Mucosa of descending colon (tissue), 3 donors: ENCODE results near the gene BUD31. TPM values are rescaled to one million over a fixed set of nuclear protein-coding genes. Genes with fewer than 3 reads are reported as not detected.

Source experiments
- ATAC-seq: fragments of 200-7000 bp; cut with Tn5 transposase; one replicate; pipeline ENCODE4 v1.9.1; 2020; ENCODE audit warnings: mild to moderate bottlenecking, moderate library complexity
- DNase-seq, 3 donors: peaks; one replicate each; pipeline ENCODE4 v3.0.0-alpha.2; 2020
- H3K36me3 ChIP-seq: fragments of 200-600 bp; one replicate; pipeline ENCODE4 v1.8.0; 2021; ENCODE audit warnings: low read depth, mild to moderate bottlenecking
- H3K4me1 ChIP-seq: fragments of 200-600 bp; one replicate; pipeline ENCODE4 v1.8.0; 2021; ENCODE audit warnings: low read depth, mild to moderate bottlenecking
- H3K4me3 ChIP-seq: fragments of 200-600 bp; one replicate; pipeline ENCODE4 v1.8.0; 2021; ENCODE audit warnings: mild to moderate bottlenecking
- H3K9me3 ChIP-seq: fragments of 200-600 bp; one replicate; pipeline ENCODE4 v1.8.0; 2021; ENCODE audit warnings: mild to moderate bottlenecking
- intact Hi-C, 2 donors: fragments of 100-400 bp; cut with DNase I in 1 of 2; cut with micrococcal nuclease in 1 of 2; formaldehyde crosslinking; loops; one replicate each; pipeline versions ENCODE4 v1.11.0 to v1.11.1; 2022; cut with DNase I, micrococcal nuclease
- total RNA-seq, 3 donors: library from RNA; stranded (reverse); fragmentation: NEBNext Ultra II Directional in 2 of 3; extraction: Animal tissue kit (Norgen Biotek cat#: 25700) in 2 of 3; gene quantifications; one replicate each; pipeline versions ENCODE4 v1.2.1 to v1.2.4, GENCODE V29; 2021 to 2023
- TF ChIP-seq, protein P1 (sequence below): fragments of 200-600 bp; IDR thresholded peaks from one replicate; pipeline ENCODE4 v1.8.0; 2022; ENCODE audit warnings: antibody characterized with exemption, mild to moderate bottlenecking
- donor health status: DM: no; HTN: no; CAD: no; lungs with moderate emphysema.
- donor health status: DM: no; HTN: no; CAD: no.
- donor health status: DM: no; HTN: yes; CAD: no.

BUD31 gene
- total RNA-seq, 3 donors from 2014 or later, result 67.3 to 79.5 (median 76.7) TPM

DNA sequence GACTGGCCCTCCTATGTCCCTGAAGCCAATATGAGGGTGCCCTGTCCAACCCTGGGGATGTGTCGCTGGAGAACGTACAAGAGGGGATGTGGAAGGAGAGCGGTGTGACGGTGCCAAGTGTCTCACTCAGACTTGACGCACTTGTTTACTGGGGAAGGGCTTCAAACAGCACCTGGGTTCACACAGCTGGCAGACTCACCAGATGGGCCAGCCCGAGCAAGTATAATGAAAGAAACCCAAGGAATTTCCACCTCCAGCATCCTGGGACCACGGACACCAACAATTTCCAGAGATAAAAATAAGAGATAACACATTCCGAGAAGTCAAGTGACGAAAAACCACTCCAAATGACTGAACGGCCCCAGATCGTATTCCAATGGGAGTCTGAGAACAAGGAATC lies 51.9 kb downstream of the BUD31 start:
- DNase-seq, result no peak
- intact Hi-C loops, result no loop called here
- no peaks in the 10 kb centered on the region for H3K9me3 ChIP-seq
- TF ChIP-seq, protein P1, sequence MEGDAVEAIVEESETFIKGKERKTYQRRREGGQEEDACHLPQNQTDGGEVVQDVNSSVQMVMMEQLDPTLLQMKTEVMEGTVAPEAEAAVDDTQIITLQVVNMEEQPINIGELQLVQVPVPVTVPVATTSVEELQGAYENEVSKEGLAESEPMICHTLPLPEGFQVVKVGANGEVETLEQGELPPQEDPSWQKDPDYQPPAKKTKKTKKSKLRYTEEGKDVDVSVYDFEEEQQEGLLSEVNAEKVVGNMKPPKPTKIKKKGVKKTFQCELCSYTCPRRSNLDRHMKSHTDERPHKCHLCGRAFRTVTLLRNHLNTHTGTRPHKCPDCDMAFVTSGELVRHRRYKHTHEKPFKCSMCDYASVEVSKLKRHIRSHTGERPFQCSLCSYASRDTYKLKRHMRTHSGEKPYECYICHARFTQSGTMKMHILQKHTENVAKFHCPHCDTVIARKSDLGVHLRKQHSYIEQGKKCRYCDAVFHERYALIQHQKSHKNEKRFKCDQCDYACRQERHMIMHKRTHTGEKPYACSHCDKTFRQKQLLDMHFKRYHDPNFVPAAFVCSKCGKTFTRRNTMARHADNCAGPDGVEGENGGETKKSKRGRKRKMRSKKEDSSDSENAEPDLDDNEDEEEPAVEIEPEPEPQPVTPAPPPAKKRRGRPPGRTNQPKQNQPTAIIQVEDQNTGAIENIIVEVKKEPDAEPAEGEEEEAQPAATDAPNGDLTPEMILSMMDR, result no peak
- H3K4me3 ChIP-seq, result no peak overlapping the region
- ATAC-seq, result no peak
- no peaks in the 10 kb centered on the region for H3K36me3 ChIP-seq
- H3K4me1 ChIP-seq, result peaks cover 22% of the 10 kb centered on the region

- Histone ChIP-seq H3K36me3 (no peaks in the 10 kb centered on the region), H3K4me1 (peaks cover 22% of the 10 kb centered on the region), H3K9me3 (no peaks in the 10 kb centered on the region), H3K4me3 (no peak overlapping the region)
- no peak for ATAC-seq
- DNase-seq, result no peak
- intact Hi-C loops, result no loop called here
- TF ChIP-seq, protein P1, result no peak
These were observed 52.5 kb downstream of the BUD31 start for GRCh38 chr7:99461221-99461620.

- intact Hi-C loops, result no loop called here
- Histone ChIP-seq H3K4me1 (peaks cover 22% of the 10 kb centered on the region), H3K36me3 (no peaks in the 10 kb centered on the region), H3K9me3 (no peaks in the 10 kb centered on the region), H3K4me3 (peak overlapping the region; percentile 88)
- peak; percentile 42 for ATAC-seq
- DNase-seq, result no peak
- TF ChIP-seq, protein P1, result no peak
These were observed 56.6 kb downstream of the BUD31 start for GRCh38 chr7:99465421-99465768.

DNA sequence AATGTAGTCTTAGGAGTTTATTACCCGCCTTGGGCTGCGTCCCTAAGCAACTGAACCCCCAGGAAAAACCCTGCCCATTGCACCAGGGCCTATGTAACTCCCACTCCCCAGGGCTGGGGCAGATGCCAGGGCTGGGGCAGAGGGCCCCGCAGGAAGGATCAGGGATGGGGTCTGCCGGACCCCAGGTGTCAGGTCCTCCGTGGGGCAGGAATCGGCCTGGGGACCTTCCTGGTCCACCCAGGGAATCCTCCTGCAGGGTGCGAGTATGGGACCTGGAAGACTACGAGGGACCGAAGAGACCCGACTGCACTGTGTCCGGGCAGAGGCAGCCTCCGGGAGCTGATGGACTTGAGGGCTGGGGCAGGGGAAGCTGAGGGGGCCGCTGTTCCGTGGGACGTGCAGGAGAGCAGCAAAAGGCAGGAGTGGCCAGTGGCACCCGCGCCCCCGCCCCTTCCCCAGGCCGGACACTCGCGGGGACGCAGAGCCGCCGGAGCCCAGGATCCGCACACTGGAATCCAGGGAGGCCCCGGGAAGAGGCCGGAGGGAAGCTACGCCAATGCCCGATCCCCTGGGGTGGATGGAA lies 59.7 kb downstream of the BUD31 start:
- Histone ChIP-seq H3K4me3 (no peak overlapping the region), H3K36me3 (no peaks in the 10 kb centered on the region), H3K9me3 (no peaks in the 10 kb centered on the region), H3K4me1 (peaks cover 21% of the 10 kb centered on the region)
- no peak for ATAC-seq
- intact Hi-C loops, result no loop called here
- DNase-seq, result peak in 2 of 3 donors; percentile 27 to 51
- TF ChIP-seq, protein P1, result no peak

Other genes starting within 250 kb of the BUD31 start
- gene KPNA7, start 200.9 kb upstream of the BUD31 start, total RNA-seq, result under 1 TPM; 0.16 to 0.43 (median 0.32) TPM
- gene MYH16, start 136.1 kb upstream of the BUD31 start, total RNA-seq, result not detected
- 100 to 1,000 TPM; 142 to 158 (median 157) TPM for gene ARPC1A, start 83.1 kb upstream of the BUD31 start, total RNA-seq
- 100 to 1,000 TPM; 107 to 153 (median 119) TPM for gene ARPC1B, start 34.2 kb upstream of the BUD31 start, total RNA-seq
- 10 to 100 TPM; 72.8 to 90.9 (median 90.7) TPM for gene PDAP1, start 372 bp upstream of the BUD31 start, total RNA-seq
- 1 to 10 TPM; 4.3 to 9.9 (median 6.6) TPM for gene PTCD1, start 29.8 kb downstream of the BUD31 start, total RNA-seq
- gene CPSF4, start 30.0 kb downstream of the BUD31 start, total RNA-seq, result 10 to 100 TPM; 23.2 to 33.5 (median 24.8) TPM
- gene ATP5MF, start 57.2 kb downstream of the BUD31 start, total RNA-seq, result 100 to 1,000 TPM; 229 to 341 (median 331) TPM
- gene ZNF789, start 63.9 kb downstream of the BUD31 start, total RNA-seq, result 10 to 100 TPM; 12.3 to 25.4 (median 23.4) TPM
- 10 to 100 TPM; 30.5 to 43.9 (median 36.5) TPM for gene ZNF394, start 91.3 kb downstream of the BUD31 start, total RNA-seq
- 1 to 10 TPM; 5.9 to 10.0 (median 6.4) TPM for gene ZKSCAN5, start 95.7 kb downstream of the BUD31 start, total RNA-seq
- gene FAM200A, start 143.1 kb downstream of the BUD31 start, total RNA-seq, result 1 to 10 TPM; 3.8 to 5.6 (median 5.1) TPM
- 10 to 100 TPM; 64.4 to 99.0 (median 84.0) TPM for gene ZNF655, start 149.7 kb downstream of the BUD31 start, total RNA-seq
- gene TMEM225B, start 189.3 kb downstream of the BUD31 start, total RNA-seq, result 1 to 10 TPM in 1 of 3 donors, under 1 TPM in 2; 0.58 to 1.2 (median 0.82) TPM
- 10 to 100 TPM; 11.9 to 20.0 (median 18.5) TPM for gene ZSCAN25, start 208.0 kb downstream of the BUD31 start, total RNA-seq